IMR-90 (cell line): Measurements from ENCODE around the gene LRRC47. TPM values are rescaled to one million over a fixed set of nuclear protein-coding genes. Genes with fewer than 3 reads are reported as not detected.

Experiments
- ATAC-seq: fragments of 200-7000 bp; cut with Tn5 transposase; 2 replicates; pipeline ENCODE4 v1.9.1; 2020; ENCODE audit warnings: low read depth, mild to moderate bottlenecking, moderate library complexity
- BruUV-seq: library from RNA; stranded (reverse); fragments of 400-500 nt; replicated peaks from 2 replicates; lab custom pipeline; 2021; lab: Mats Ljungman, UMichigan
- CTCF ChIA-PET: fragments of 300-600 bp; formaldehyde crosslinking; extraction: SDS; loops from one replicate; lab custom pipeline; 2021; ENCODE audit warnings: antibody characterized with exemption; lab: Yijun Ruan, JAX
- POLR2A ChIA-PET: fragments of 300-600 bp; sonication (Branson Sonifier 250); formaldehyde crosslinking; loops from one replicate; lab custom pipeline; 2022; ENCODE audit warnings: antibody characterized with exemption; ENCODE audit not compliant: unreplicated experiment; lab: Charles Lee
- DNase-seq: peaks from one replicate; pipeline ENCODE4 v3.0.0; 2013
- H2AFZ ChIP-seq: replicated peaks from 2 replicates; pipeline ENCODE3; 2013; ENCODE audit warnings: low read length, mild to moderate bottlenecking; ENCODE audit not compliant: poor library complexity
- H2AK5ac ChIP-seq: 2 replicates; pipeline ENCODE4 v1.6.1; 2013; ENCODE audit warnings: low read depth, low read length, inconsistent platforms
- H2AK9ac ChIP-seq: replicated peaks from 2 replicates; pipeline ENCODE3; 2013; ENCODE audit warnings: mild to moderate bottlenecking, low read depth, low read length, moderate library complexity; ENCODE audit not compliant: poor library complexity
- H2BK120ac ChIP-seq: 2 replicates; pipeline ENCODE4 v1.6.1; 2013; ENCODE audit warnings: low read depth, low read length, inconsistent platforms
- H2BK15ac ChIP-seq: 3 replicates; pipeline ENCODE4 v1.6.1; 2013; ENCODE audit warnings: low read depth, low read length, inconsistent platforms
- H2BK20ac ChIP-seq: 2 replicates; pipeline ENCODE4 v1.6.1; 2013; ENCODE audit warnings: low read depth, mild to moderate bottlenecking, inconsistent platforms, low read length, moderate library complexity
- H2BK5ac ChIP-seq: 2 replicates; pipeline ENCODE4 v1.6.1; 2013; ENCODE audit warnings: mild to moderate bottlenecking, low read depth, low read length, inconsistent platforms; ENCODE audit not compliant: poor library complexity, severe bottlenecking
- H3K14ac ChIP-seq: replicated peaks from 2 replicates; pipeline ENCODE4 v1.6.1; 2013; ENCODE audit warnings: low read depth, low read length, inconsistent platforms
- H3K18ac ChIP-seq: 2 replicates; pipeline ENCODE4 v1.6.1; 2013; ENCODE audit warnings: low read depth, low read length, control low read depth
- H3K23ac ChIP-seq: 2 replicates; pipeline ENCODE4 v1.6.1; 2013; ENCODE audit warnings: low read depth, low read length, inconsistent platforms
- H3K27ac ChIP-seq: 2 replicates; pipeline ENCODE4 v1.5.1; 2013; ENCODE audit warnings: mild to moderate bottlenecking, control low read depth, low read length; ENCODE audit not compliant: insufficient read depth
- H3K27me3 ChIP-seq: 2 replicates; pipeline ENCODE4 v1.6.1; 2013; ENCODE audit warnings: low read length; ENCODE audit not compliant: control insufficient read depth, insufficient read depth
- H3K36me3 ChIP-seq: 2 replicates; pipeline ENCODE4 v1.6.1; 2013; ENCODE audit warnings: low read length, mixed read lengths; ENCODE audit not compliant: control insufficient read depth, insufficient read depth
- H3K4ac ChIP-seq: 2 replicates; pipeline ENCODE4 v1.6.1; 2013; ENCODE audit warnings: low read depth, low read length, inconsistent platforms
- H3K4me1 ChIP-seq: 2 replicates; pipeline ENCODE4 v1.6.1; 2013; ENCODE audit warnings: low read length, mixed read lengths; ENCODE audit not compliant: control insufficient read depth, insufficient read depth
- H3K4me2 ChIP-seq: 2 replicates; pipeline ENCODE4 v1.6.1; 2013; ENCODE audit warnings: low read depth, mild to moderate bottlenecking, control low read depth, low read length, moderate library complexity
- H3K4me3 ChIP-seq: 2 replicates; pipeline ENCODE4 v1.5.1; 2013; ENCODE audit warnings: low read depth, mild to moderate bottlenecking, control low read depth, low read length, moderate library complexity; ENCODE audit not compliant: insufficient read depth
- H3K56ac ChIP-seq: 2 replicates; pipeline ENCODE4 v1.6.1; 2013; ENCODE audit warnings: low read length, inconsistent platforms; ENCODE audit not compliant: insufficient read depth; ENCODE audit errors: extremely low read depth
- H3K79me1 ChIP-seq, 2 experiments: 2 replicates each; pipeline ENCODE4 v1.6.1; 2013; ENCODE audit warnings: low read length in 2 of 2, inconsistent platforms in 1 of 2, low read depth in 1 of 2
- H3K9ac ChIP-seq: 2 replicates; pipeline ENCODE4 v1.6.1; 2013; ENCODE audit warnings: low read depth, low read length, control low read depth
- H3K9me1 ChIP-seq: 2 replicates; pipeline ENCODE4 v1.6.1; 2013; ENCODE audit warnings: low read length, inconsistent platforms; ENCODE audit not compliant: insufficient read depth
- H3K9me3 ChIP-seq: 2 replicates; pipeline ENCODE4 v1.6.1; 2013; ENCODE audit warnings: low read length; ENCODE audit not compliant: control insufficient read depth, insufficient read depth
- H4K20me1 ChIP-seq: 2 replicates; pipeline ENCODE4 v1.6.1; 2013; ENCODE audit warnings: low read length, inconsistent platforms; ENCODE audit not compliant: insufficient read depth
- H4K5ac ChIP-seq: 2 replicates; pipeline ENCODE4 v1.6.1; 2013; ENCODE audit warnings: mild to moderate bottlenecking, low read depth, low read length, control low read depth
- H4K8ac ChIP-seq, 2 experiments: 2 replicates each; pipeline ENCODE4 v1.6.1; 2013; ENCODE audit warnings: low read depth in 2 of 2, low read length in 2 of 2, control low read depth in 1 of 2, inconsistent platforms in 1 of 2
- H4K91ac ChIP-seq: 2 replicates; pipeline ENCODE4 v1.6.1; 2013; ENCODE audit warnings: low read depth, low read length, inconsistent platforms; ENCODE audit not compliant: insufficient read depth
- BHLHE40 ChIP-seq: fragments of 150-350 bp; IDR thresholded peaks from 2 replicates; pipeline ENCODE4 v1.6.1; 2016; ENCODE audit warnings: mild to moderate bottlenecking, low read depth, low read length
- CEBPB ChIP-seq: IDR thresholded peaks from 2 replicates; pipeline ENCODE4 v1.6.1; 2012; ENCODE audit warnings: low read depth, low read length, improper control_type of control experiment
- CHD1 ChIP-seq: IDR thresholded peaks from 2 replicates; pipeline ENCODE4 v1.6.1; 2012; ENCODE audit warnings: low read depth, low read length, improper control_type of control experiment
- ELK1 ChIP-seq: fragments of 150-350 bp; IDR thresholded peaks from 2 replicates; pipeline ENCODE4 v1.6.1; 2016; ENCODE audit warnings: low read depth, mild to moderate bottlenecking, low read length, moderate library complexity, borderline replicate concordance
- FOS ChIP-seq: fragments of 150-350 bp; IDR thresholded peaks from 2 replicates; pipeline ENCODE4 v1.6.1; 2016; ENCODE audit warnings: low read depth, low read length
- MAFK ChIP-seq: IDR thresholded peaks from 2 replicates; pipeline ENCODE4 v1.6.1; 2012; ENCODE audit warnings: low read depth, low read length, improper control_type of control experiment
- MAZ ChIP-seq: IDR thresholded peaks from 2 replicates; pipeline ENCODE4 v1.6.1; 2012; ENCODE audit warnings: low read depth, mild to moderate bottlenecking, low read length, improper control_type of control experiment, moderate library complexity, borderline replicate concordance
- MXI1 ChIP-seq: IDR thresholded peaks from 2 replicates; pipeline ENCODE4 v1.6.1; 2012; ENCODE audit warnings: low read depth, mild to moderate bottlenecking, low read length, moderate library complexity, borderline replicate concordance
- NFE2L2 ChIP-seq: fragments of 150-350 bp; IDR thresholded peaks from 2 replicates; pipeline ENCODE4 v1.6.1; 2016; ENCODE audit warnings: low read depth, mild to moderate bottlenecking, low read length
- POLR2A ChIP-seq: IDR thresholded peaks from 2 replicates; pipeline ENCODE4 v1.6.1; 2012; ENCODE audit warnings: mild to moderate bottlenecking, low read depth, low read length
- RAD21 ChIP-seq: IDR thresholded peaks from 2 replicates; pipeline ENCODE4 v1.6.1; 2012; ENCODE audit warnings: low read length, improper control_type of control experiment
- RCOR1 ChIP-seq: IDR thresholded peaks from 2 replicates; pipeline ENCODE4 v1.6.1; 2012; ENCODE audit warnings: mild to moderate bottlenecking, low read length, improper control_type of control experiment; ENCODE audit not compliant: insufficient replicate concordance
- RFX5 ChIP-seq: IDR thresholded peaks from 2 replicates; pipeline ENCODE4 v1.8.0; 2012; ENCODE audit warnings: low read depth, mild to moderate bottlenecking, low read length, moderate library complexity
- SMC3 ChIP-seq: fragments of 150-350 bp; IDR thresholded peaks from 2 replicates; pipeline ENCODE4 v1.6.1; 2016; ENCODE audit warnings: low read depth, mild to moderate bottlenecking, antibody characterized with exemption, low read length, moderate library complexity
- USF2 ChIP-seq: fragments of 150-350 bp; IDR thresholded peaks from 2 replicates; pipeline ENCODE4 v1.6.1; 2017; ENCODE audit warnings: mild to moderate bottlenecking, antibody characterized with exemption, low read length, low read depth
- WGBS, 2 experiments: methylation state at CpG; one replicate each; pipeline versions ENCODE4 v1.1.5 to v1.1.7; 2013; ENCODE audit warnings: missing lambda C conversion rate in 2 of 2; ENCODE audit not compliant: insufficient read length in 1 of 2; ENCODE audit errors: extremely low coverage in 2 of 2; 5-methylcytosine and 5-hydroxymethylcytosine counted together
- dilution Hi-C: fragments of 300-500 bp; cut with HindIII; formaldehyde crosslinking; loops from one replicate; pipeline ENCODE4 v1.14.3; 2018; ENCODE audit warnings: low sequenced_read_pairs; ENCODE audit not compliant: unreplicated experiment
- in situ Hi-C: fragments of 300-500 bp; cut with MboI; formaldehyde crosslinking; loops from 3 replicates; pipeline ENCODE4 v1.14.3; 2019; ENCODE audit warnings: low sequenced_read_pairs, inconsistent platforms, mixed read lengths
- intact Hi-C: fragments of 100-400 bp; cut with micrococcal nuclease; formaldehyde crosslinking; loops from 2 replicates; pipeline ENCODE4 v1.10.0; 2022
- polyA plus RNA-seq, 3 experiments: library from polyadenylated mRNA; depleted of rRNA; stranded (reverse); fragments of >200 nt; gene quantifications; 2 replicates each; pipeline ENCODE4 v1.2.3, GENCODE V29; 2012; ENCODE audit warnings: low replicate concordance in 1 of 3
- total RNA-seq: library from RNA; depleted of rRNA; stranded (reverse); fragments of >200 nt; gene quantifications from 2 replicates; pipeline ENCODE4 v1.2.3, GENCODE V29; 2012
- TF ChIP-seq, protein P1 (sequence below): conservative IDR thresholded peaks from 2 replicates; pipeline ENCODE4 v1.5.1; 2012; ENCODE audit warnings: mild to moderate bottlenecking, low read depth, low read length, improper control_type of control experiment

Gene LRRC47
- total and polyA plus RNA-seq, 2 of the 4 experiments (the other 2 are of a cell fraction) = 15.2 to 19.7 TPM

DNA sequence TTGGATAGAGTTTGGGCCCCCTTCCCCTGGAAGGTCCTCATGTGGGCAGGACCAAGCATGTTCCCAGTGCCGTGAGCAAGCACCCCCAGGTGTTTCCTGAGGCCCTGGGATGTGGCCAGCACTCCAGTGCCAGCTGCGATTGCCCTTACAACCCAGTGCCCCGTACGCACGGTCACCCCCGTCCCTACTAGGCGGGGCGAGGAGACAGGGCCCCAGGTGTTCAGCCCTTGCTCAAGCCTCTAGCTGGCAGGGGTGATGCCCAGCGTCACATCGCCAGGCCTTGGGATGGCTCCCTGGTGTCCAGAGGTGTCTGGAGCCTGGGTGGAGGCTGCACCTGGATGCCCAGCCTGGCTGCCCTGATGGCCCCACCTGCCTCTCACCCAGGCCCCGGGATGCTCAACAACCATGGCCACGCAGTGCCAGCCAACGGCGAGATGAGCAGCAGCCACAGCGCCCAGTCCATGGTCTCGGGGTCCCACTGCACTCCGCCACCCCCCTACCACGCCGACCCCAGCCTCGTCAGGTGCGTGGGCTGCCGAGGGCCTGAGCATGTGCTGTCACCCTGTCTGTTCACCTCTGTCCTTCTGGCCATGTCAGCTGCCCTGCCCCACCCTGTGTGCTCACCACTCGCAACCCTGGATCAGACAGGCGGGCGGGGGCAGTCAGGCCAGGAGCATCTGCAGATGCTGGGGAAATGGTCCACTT is 65.6 kb downstream of the LRRC47 start:
- ChIA-PET POLR2A (no interaction called here), CTCF (no interaction called here)
- Histone ChIP-seq H2AK9ac (no peak overlapping the region), H2AK5ac (no peak overlapping the region), H4K8ac (no peak overlapping the region), H3K14ac (no peak overlapping the region), H3K4me2 (no peak overlapping the region), H2AFZ (no peak overlapping the region), H3K4me3 (no peak overlapping the region), H3K9me1 (no peaks in the 10 kb centered on the region), H3K23ac (no peak overlapping the region), H3K27me3 (no peaks in the 10 kb centered on the region; the same call in 1 of the 2 replicates), H2BK20ac (no peak overlapping the region), H2BK120ac (no peak overlapping the region), H3K79me1 (no peaks in the 10 kb centered on the region), H3K18ac (no peak overlapping the region), H3K4me1 (no peaks in the 10 kb centered on the region), H3K4ac (no peak overlapping the region), H4K20me1 (no peaks in the 10 kb centered on the region), H2BK15ac (no peak overlapping the region), H4K91ac (no peak overlapping the region), H3K36me3 (no peaks in the 10 kb centered on the region), H3K9ac (no peak overlapping the region), H3K56ac (no peak overlapping the region), H3K27ac (no peak overlapping the region), H4K5ac (no peak overlapping the region), H3K9me3 (no peaks in the 10 kb centered on the region), H2BK5ac (no peak overlapping the region)
- TF ChIP-seq RCOR1 (no peak), MAFK (no peak), MXI1 (no peak), RAD21 (no peak), BHLHE40 (no peak), ELK1 (no peak), CEBPB (no peak), MAZ (no peak), FOS (no peak), SMC3 (no peak), NFE2L2 (no peak), RFX5 (no peak), POLR2A (no peak), CHD1 (no peak), USF2 (no peak)
- TF ChIP-seq, protein P1, sequence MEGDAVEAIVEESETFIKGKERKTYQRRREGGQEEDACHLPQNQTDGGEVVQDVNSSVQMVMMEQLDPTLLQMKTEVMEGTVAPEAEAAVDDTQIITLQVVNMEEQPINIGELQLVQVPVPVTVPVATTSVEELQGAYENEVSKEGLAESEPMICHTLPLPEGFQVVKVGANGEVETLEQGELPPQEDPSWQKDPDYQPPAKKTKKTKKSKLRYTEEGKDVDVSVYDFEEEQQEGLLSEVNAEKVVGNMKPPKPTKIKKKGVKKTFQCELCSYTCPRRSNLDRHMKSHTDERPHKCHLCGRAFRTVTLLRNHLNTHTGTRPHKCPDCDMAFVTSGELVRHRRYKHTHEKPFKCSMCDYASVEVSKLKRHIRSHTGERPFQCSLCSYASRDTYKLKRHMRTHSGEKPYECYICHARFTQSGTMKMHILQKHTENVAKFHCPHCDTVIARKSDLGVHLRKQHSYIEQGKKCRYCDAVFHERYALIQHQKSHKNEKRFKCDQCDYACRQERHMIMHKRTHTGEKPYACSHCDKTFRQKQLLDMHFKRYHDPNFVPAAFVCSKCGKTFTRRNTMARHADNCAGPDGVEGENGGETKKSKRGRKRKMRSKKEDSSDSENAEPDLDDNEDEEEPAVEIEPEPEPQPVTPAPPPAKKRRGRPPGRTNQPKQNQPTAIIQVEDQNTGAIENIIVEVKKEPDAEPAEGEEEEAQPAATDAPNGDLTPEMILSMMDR = no peak
- ATAC-seq (no peak), DNase-seq (no peak)
- intact Hi-C loops = no loop called here
- in situ Hi-C loops = no loop called here
- dilution Hi-C loops = no loop called here
- no TSS peak for BruUV-seq
- 78% methylated on average over 14 of the region's 25 CpGs; no CpG with 5 or more reads in 1 of the 2 experiments for WGBS, 2 experiments
